GM12878 (cell line): ENCODE results near the gene HTT-AS. TPM values are rescaled to one million over a fixed set of nuclear protein-coding genes. Genes with fewer than 3 reads are reported as not detected.

ENCODE experiments used
- ATAC-seq: fragments of 200-7000 bp; cut with Tn5 transposase; 3 replicates; pipeline ENCODE4 v1.9.1; 2020; ENCODE audit warnings: mild to moderate bottlenecking, moderate library complexity
- BruUV-seq: library from RNA; stranded (reverse); fragments of 400-500 nt; replicated peaks from 2 replicates; lab custom pipeline; 2021; lab: Mats Ljungman, UMichigan
- CTCF ChIA-PET: fragments of 300-600 bp; sonication (Branson Sonifier 250); formaldehyde crosslinking; extraction: SDS; loops from one replicate; lab custom pipeline; 2021; ENCODE audit warnings: inconsistent platforms; lab: Yijun Ruan, JAX
- POLR2A ChIA-PET: fragments of 350-600 bp; formaldehyde crosslinking; extraction: SDS; loops from one replicate; lab custom pipeline; 2021; ENCODE audit warnings: inconsistent platforms; lab: Charles Lee
- RAD21 ChIA-PET: fragments of 300-600 bp; sonication (Branson Sonifier 250); formaldehyde crosslinking; loops from one replicate; lab custom pipeline; 2023; ENCODE audit warnings: antibody characterized with exemption; ENCODE audit not compliant: unreplicated experiment; lab: Charles Lee
- SMC1A ChIA-PET: fragments of 300-600 bp; sonication (Branson Sonifier 250); formaldehyde crosslinking; loops from one replicate; lab custom pipeline; 2023; ENCODE audit not compliant: unreplicated experiment, uncharacterized antibody; lab: Charles Lee
- DNase-seq: peaks from one replicate; pipeline ENCODE4 v3.0.0-alpha.2; 2011; ENCODE audit warnings: low read depth, low spot score
- FAIRE-seq: peaks from 3 replicates; lab custom pipeline; 2011; peaks lifted over from hg19 to GRCh38; lab: Jason Lieb, UNC
- H2AFZ ChIP-seq: 2 replicates; pipeline ENCODE4 v1.6.0; 2011; ENCODE audit warnings: low read depth, low read length, control low read depth; ENCODE audit not compliant: control insufficient read depth
- H3K27ac ChIP-seq: 2 replicates; pipeline ENCODE4 v1.5.1; 2011; ENCODE audit warnings: control low read depth; ENCODE audit not compliant: control insufficient read depth, insufficient read depth
- H3K27me3 ChIP-seq, 2 experiments: replicated peaks in 1 of 2; 2 replicates each; pipeline versions ENCODE4 v1.6.0 to v1.6.1; 2011; ENCODE audit warnings: low read length in 1 of 2; ENCODE audit not compliant: control insufficient read depth in 2 of 2, insufficient read depth in 2 of 2
- H3K36me3 ChIP-seq, 2 experiments: 2 replicates each; pipeline ENCODE4 v1.5.1; 2011; ENCODE audit warnings: low read length in 1 of 2; ENCODE audit not compliant: control insufficient read depth in 2 of 2, insufficient read depth in 2 of 2
- H3K4me1 ChIP-seq: 2 replicates; pipeline ENCODE4 v1.6.1; 2011; ENCODE audit warnings: mild to moderate bottlenecking, low read length, moderate library complexity, mixed read lengths; ENCODE audit not compliant: control insufficient read depth, insufficient read depth
- H3K4me2 ChIP-seq: 2 replicates; pipeline ENCODE4 v1.6.0; 2011; ENCODE audit warnings: control low read depth; ENCODE audit not compliant: control insufficient read depth, insufficient read depth
- H3K4me3 ChIP-seq: fragments of 200-600 bp; sonication (generic); 2 replicates; pipeline ENCODE4 v1.5.1; 2016
- H3K79me2 ChIP-seq: 2 replicates; pipeline ENCODE4 v1.6.0; 2011; ENCODE audit warnings: low read length; ENCODE audit not compliant: control insufficient read depth, insufficient read depth
- H3K9ac ChIP-seq: 2 replicates; pipeline ENCODE4 v1.8.0; 2011; ENCODE audit warnings: low read length, control low read depth, mixed read lengths; ENCODE audit not compliant: control insufficient read depth, insufficient read depth
- H3K9me3 ChIP-seq: replicated peaks from 3 replicates; pipeline ENCODE4 v1.5.1; 2011; ENCODE audit warnings: mild to moderate bottlenecking, low read length; ENCODE audit not compliant: control insufficient read depth, insufficient read depth
- H4K20me1 ChIP-seq: 2 replicates; pipeline ENCODE4 v1.6.0; 2011; ENCODE audit not compliant: control insufficient read depth, insufficient read depth
- CBFB ChIP-seq: IDR thresholded peaks from 2 replicates; pipeline ENCODE4 v1.6.1; 2016; ENCODE audit warnings: antibody characterized with exemption, low read depth
- CBX5 ChIP-seq: sonication (generic); IDR thresholded peaks from 2 replicates; pipeline ENCODE4 v1.6.1; 2016; ENCODE audit warnings: low read depth, moderate library complexity, mild to moderate bottlenecking, inconsistent platforms
- CHD4 ChIP-seq: fragments of 200-600 bp; sonication (generic); IDR thresholded peaks from 2 replicates; pipeline ENCODE4 v1.6.1; 2016; ENCODE audit warnings: mild to moderate bottlenecking
- CREM ChIP-seq: IDR thresholded peaks from 2 replicates; pipeline ENCODE4 v1.6.1; 2014; ENCODE audit warnings: antibody characterized with exemption, low read depth
- EP300 ChIP-seq, 2 experiments: fragments of 150-350 bp in 1 of 2; IDR thresholded peaks; 2 replicates each; pipeline ENCODE4 v1.6.1; 2011 to 2012; ENCODE audit warnings: low read depth in 2 of 2, low read length in 2 of 2, borderline replicate concordance in 1 of 2, improper control_type of control experiment in 1 of 2, inconsistent platforms in 1 of 2; ENCODE audit not compliant: control insufficient read depth in 1 of 2
- ETV6 ChIP-seq, 2 experiments: fragments of 450-650 bp in 1 of 2; IDR thresholded peaks in 1 of 2; conservative IDR thresholded peaks in 1 of 2; 2 replicates each; pipeline ENCODE4 v1.6.1; 2014; ENCODE audit warnings: antibody characterized with exemption in 1 of 2, borderline replicate concordance in 1 of 2, low read depth in 1 of 2, mild to moderate bottlenecking in 1 of 2, moderate library complexity in 1 of 2
- GABPA ChIP-seq: IDR thresholded peaks from 2 replicates; pipeline ENCODE4 v1.6.1; 2014; ENCODE audit warnings: antibody characterized with exemption, low read depth, mild to moderate bottlenecking, inconsistent platforms
- NR2F1 ChIP-seq: fragments of 450-650 bp; conservative IDR thresholded peaks from 2 replicates; pipeline ENCODE4 v1.6.1; 2017; ENCODE audit warnings: mild to moderate bottlenecking
- POLR2AphosphoS5 ChIP-seq: IDR thresholded peaks from 2 replicates; pipeline ENCODE4 v1.6.1; 2011; ENCODE audit warnings: mild to moderate bottlenecking, low read length, inconsistent platforms
- RBBP5 ChIP-seq: fragments of 200-600 bp; sonication (generic); conservative IDR thresholded peaks from 2 replicates; pipeline ENCODE4 v1.6.1; 2016
- TAF1 ChIP-seq: IDR thresholded peaks from 2 replicates; pipeline ENCODE4 v1.6.1; 2011; ENCODE audit warnings: mild to moderate bottlenecking, low read depth, low read length, borderline replicate concordance
- ZNF274 ChIP-seq: IDR thresholded peaks from one replicate; pipeline ENCODE4 v1.8.0; 2011; ENCODE audit not compliant: insufficient read length, insufficient read depth
- WGBS: methylation state at CpG from one replicate; pipeline ENCODE4 v1.1.6; 2016; ENCODE audit warnings: low lambda C conversion rate; ENCODE audit not compliant: insufficient replicate concordance, insufficient coverage; ENCODE audit errors: missing lambda C conversion rate; 5-methylcytosine and 5-hydroxymethylcytosine counted together
- in situ Hi-C: fragments of 300-500 bp; cut with MboI; formaldehyde crosslinking; loops from 9 replicates; pipeline ENCODE4 v1.14.3; 2018; ENCODE audit warnings: mixed read lengths
- intact Hi-C: fragments of 100-400 bp; cut with micrococcal nuclease; formaldehyde crosslinking; loops from one replicate; pipeline ENCODE4 v1.14.2; 2022; ENCODE audit not compliant: unreplicated experiment
- polyA plus RNA-seq, 11 experiments: library from polyadenylated mRNA; depleted of rRNA in 4 of 11; unstranded in 6 of 11; stranded (reverse) in 5 of 11; fragments of >200 nt; fragmentation: Nextera tagmentation in 4 of 11; fragmentation: Illumina TruSeq in 1 of 11; extraction: Ambion mirVana in 4 of 11; extraction: Trizol in 1 of 11; gene quantifications; 1 replicate in 1 of 11; 2 replicates in 10 of 11; pipeline versions ENCODE4 v1.2.1 to v1.2.3, GENCODE V29; 2011 to 2016; ENCODE audit warnings: inconsistent platforms in 2 of 11, missing spikeins in 2 of 11, low read depth in 1 of 11
- total RNA-seq, 4 experiments: library from RNA; depleted of rRNA in 3 of 4; stranded (reverse); fragments of >200 nt in 3 of 4; fragmentation: Illumina TruSeq in 1 of 4; extraction: Trizol in 1 of 4; gene quantifications; 2 replicates each; pipeline versions ENCODE4 v1.2.1 to v1.2.3, GENCODE V29; 2013 to 2021
- TF ChIP-seq, protein P1 (sequence below): fragments of 450-650 bp; formaldehyde crosslinking; IDR thresholded peaks from 2 replicates; pipeline ENCODE4 v1.4.0; 2022; ENCODE audit warnings: mild to moderate bottlenecking, moderate library complexity
- TF ChIP-seq, protein P2 (sequence below): fragments of 450-650 bp; IDR thresholded peaks from 2 replicates; pipeline ENCODE4 v1.6.1; 2017; ENCODE audit warnings: mild to moderate bottlenecking, moderate library complexity

The HTT-AS gene
- total and polyA plus RNA-seq, 10 of the 15 experiments (the other 5 are each of a cell fraction or from before 2014, with no cell fraction given): not detected

DNA sequence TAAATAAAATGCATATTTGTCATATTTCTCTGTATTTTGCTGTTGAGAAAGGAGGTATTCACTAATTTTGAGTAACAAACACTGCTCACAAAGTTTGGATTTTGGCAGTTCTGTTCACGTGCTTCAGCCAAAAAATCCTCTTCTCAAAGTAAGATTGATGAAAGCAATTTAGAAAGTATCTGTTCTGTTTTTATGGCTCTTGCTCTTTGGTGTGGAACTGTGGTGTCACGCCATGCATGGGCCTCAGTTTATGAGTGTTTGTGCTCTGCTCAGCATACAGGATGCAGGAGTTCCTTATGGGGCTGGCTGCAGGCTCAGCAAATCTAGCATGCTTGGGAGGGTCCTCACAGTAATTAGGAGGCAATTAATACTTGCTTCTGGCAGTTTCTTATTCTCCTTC is 3.5 kb upstream of the HTT-AS start:
- H3K9me3 ChIP-seq: no peaks in the 10 kb centered on the region
- no peaks in the 10 kb centered on the region for H4K20me1 ChIP-seq
- no peaks in the 10 kb centered on the region for H3K27me3 ChIP-seq
- H3K4me2 ChIP-seq: peak overlapping the region; percentile 78
- RAD21 ChIA-PET: interaction anchor here (1.4 kb wide), 1 partner anchor 40 kb away, joined by 4 read pairs; no protein-coding TSS in a partner anchor
- TSS peak; percentile 14 for BruUV-seq
- intact Hi-C loops (loop anchor here (1.0 to 10.0 kb wide), 2 partner anchors 30 to 813 kb away; partner anchors contain the start of gene MXD4), in situ Hi-C loops (no loop called here)
- FAIRE-seq (peak; percentile 90), ATAC-seq (peak; percentile 60), DNase-seq (peak; percentile 86)
- H3K36me3 ChIP-seq: no peaks in the 10 kb centered on the region; a peak in 1 of 4 replicates
- SMC1A ChIA-PET: interaction anchor here (1.3 to 3.3 kb wide), 3 partner anchors 19 to 39 kb away, joined by 4 to 12 read pairs (median 4); no protein-coding TSS in a partner anchor
- H3K27ac ChIP-seq: peak overlapping the region; percentile 94
- POLR2A ChIA-PET: interaction anchor here (1.0 to 1.7 kb wide), 3 partner anchors 32 to 142 kb away, joined by 3 to 6 read pairs (median 3); no protein-coding TSS in a partner anchor
- WGBS: 0% methylated on average over 2 of the region's 2 CpGs
- H3K4me1 ChIP-seq: peaks cover 21% of the 10 kb centered on the region
- H3K4me3 ChIP-seq: peak overlapping the region; percentile 63; the same call in 1 of the 2 replicates
- H3K79me2 ChIP-seq: peaks cover 77% of the 10 kb centered on the region
- no peak overlapping the region for H2AFZ ChIP-seq
- CTCF ChIA-PET: interaction anchor here (1.1 kb wide), 1 partner anchor 36 kb away, joined by 4 read pairs; no protein-coding TSS in a partner anchor
- H3K9ac ChIP-seq: peak overlapping the region; percentile 93
- TF ChIP-seq ETV6 (conservative IDR thresholded peaks at IDR 0.05 in 1 of 2, IDR thresholded peaks at IDR 0.05 in 1 of 2; ENCODE audit: borderline replicate concordance in 1 of 2, low read depth in 1 of 2) (peak in 1 of 2 experiments; percentile 46; a peak in 1 of 4 replicates), NR2F1 (0 out of 2 replicates have a peak, but pooled peaks have one; percentile 16), ZNF274 (no peak), POLR2AphosphoS5 (peak; percentile 83), TAF1 (peak; percentile 84), CHD4 (no peak), GABPA (no peak), EP300 (IDR thresholded peaks at IDR 0.05; ENCODE audit: borderline replicate concordance in 1 of 2, control insufficient read depth in 1 of 2, low read depth in 2 of 2, low read length in 2 of 2) (peak; percentile 93 to 97), CREM (peak; percentile 91), RBBP5 (no peak), CBFB (peak; percentile 44; the same call in 1 of the 2 replicates), CBX5 (no peak)
- TF ChIP-seq, protein P1, sequence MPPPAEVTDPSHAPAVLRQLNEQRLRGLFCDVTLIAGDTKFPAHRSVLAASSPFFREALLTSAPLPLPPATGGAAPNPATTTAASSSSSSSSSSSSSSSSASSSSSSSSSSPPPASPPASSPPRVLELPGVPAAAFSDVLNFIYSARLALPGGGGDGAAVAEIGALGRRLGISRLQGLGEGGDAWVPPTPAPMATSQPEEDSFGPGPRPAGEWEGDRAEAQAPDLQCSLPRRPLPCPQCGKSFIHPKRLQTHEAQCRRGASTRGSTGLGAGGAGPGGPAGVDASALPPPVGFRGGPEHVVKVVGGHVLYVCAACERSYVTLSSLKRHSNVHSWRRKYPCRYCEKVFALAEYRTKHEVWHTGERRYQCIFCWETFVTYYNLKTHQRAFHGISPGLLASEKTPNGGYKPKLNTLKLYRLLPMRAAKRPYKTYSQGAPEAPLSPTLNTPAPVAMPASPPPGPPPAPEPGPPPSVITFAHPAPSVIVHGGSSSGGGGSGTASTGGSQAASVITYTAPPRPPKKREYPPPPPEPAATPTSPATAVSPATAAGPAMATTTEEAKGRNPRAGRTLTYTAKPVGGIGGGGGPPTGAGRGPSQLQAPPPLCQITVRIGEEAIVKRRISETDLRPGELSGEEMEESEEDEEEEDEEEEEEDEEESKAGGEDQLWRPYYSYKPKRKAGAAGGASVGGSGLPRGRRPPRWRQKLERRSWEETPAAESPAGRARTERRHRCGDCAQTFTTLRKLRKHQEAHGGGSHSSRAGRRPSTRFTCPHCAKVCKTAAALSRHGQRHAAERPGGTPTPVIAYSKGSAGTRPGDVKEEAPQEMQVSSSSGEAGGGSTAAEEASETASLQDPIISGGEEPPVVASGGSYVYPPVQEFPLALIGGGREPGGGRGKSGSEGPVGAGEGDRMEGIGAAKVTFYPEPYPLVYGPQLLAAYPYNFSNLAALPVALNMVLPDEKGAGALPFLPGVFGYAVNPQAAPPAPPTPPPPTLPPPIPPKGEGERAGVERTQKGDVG (CRISPR knock-in tag): no peak
- TF ChIP-seq, protein P2, sequence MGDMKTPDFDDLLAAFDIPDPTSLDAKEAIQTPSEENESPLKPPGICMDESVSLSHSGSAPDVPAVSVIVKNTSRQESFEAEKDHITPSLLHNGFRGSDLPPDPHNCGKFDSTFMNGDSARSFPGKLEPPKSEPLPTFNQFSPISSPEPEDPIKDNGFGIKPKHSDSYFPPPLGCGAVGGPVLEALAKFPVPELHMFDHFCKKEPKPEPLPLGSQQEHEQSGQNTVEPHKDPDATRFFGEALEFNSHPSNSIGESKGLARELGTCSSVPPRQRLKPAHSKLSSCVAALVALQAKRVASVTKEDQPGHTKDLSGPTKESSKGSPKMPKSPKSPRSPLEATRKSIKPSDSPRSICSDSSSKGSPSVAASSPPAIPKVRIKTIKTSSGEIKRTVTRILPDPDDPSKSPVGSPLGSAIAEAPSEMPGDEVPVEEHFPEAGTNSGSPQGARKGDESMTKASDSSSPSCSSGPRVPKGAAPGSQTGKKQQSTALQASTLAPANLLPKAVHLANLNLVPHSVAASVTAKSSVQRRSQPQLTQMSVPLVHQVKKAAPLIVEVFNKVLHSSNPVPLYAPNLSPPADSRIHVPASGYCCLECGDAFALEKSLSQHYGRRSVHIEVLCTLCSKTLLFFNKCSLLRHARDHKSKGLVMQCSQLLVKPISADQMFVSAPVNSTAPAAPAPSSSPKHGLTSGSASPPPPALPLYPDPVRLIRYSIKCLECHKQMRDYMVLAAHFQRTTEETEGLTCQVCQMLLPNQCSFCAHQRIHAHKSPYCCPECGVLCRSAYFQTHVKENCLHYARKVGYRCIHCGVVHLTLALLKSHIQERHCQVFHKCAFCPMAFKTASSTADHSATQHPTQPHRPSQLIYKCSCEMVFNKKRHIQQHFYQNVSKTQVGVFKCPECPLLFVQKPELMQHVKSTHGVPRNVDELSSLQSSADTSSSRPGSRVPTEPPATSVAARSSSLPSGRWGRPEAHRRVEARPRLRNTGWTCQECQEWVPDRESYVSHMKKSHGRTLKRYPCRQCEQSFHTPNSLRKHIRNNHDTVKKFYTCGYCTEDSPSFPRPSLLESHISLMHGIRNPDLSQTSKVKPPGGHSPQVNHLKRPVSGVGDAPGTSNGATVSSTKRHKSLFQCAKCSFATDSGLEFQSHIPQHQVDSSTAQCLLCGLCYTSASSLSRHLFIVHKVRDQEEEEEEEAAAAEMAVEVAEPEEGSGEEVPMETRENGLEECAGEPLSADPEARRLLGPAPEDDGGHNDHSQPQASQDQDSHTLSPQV: no peak
